HUES48 (cell line): ENCODE results near the gene OASL.

Experiments used
- H3K27ac ChIP-seq: one replicate; pipeline ENCODE4 v1.7.0; 2013; ENCODE audit warnings: low read depth, low read length, inconsistent platforms
- H3K27me3 ChIP-seq: 2 replicates; pipeline ENCODE4 v1.6.1; 2013; ENCODE audit warnings: mild to moderate bottlenecking, low read length; ENCODE audit not compliant: control insufficient read depth, insufficient read depth
- H3K36me3 ChIP-seq: 2 replicates; pipeline ENCODE4 v1.6.1; 2013; ENCODE audit warnings: low read length; ENCODE audit not compliant: control insufficient read depth, insufficient read depth
- H3K4me1 ChIP-seq: 2 replicates; pipeline ENCODE4 v1.6.1; 2013; ENCODE audit warnings: mild to moderate bottlenecking, low read length; ENCODE audit not compliant: control insufficient read depth, insufficient read depth
- H3K4me3 ChIP-seq: 2 replicates; pipeline ENCODE4 v1.5.1; 2013; ENCODE audit warnings: mild to moderate bottlenecking, low read depth, low read length
- H3K9ac ChIP-seq: 2 replicates; pipeline ENCODE4 v1.6.1; 2013; ENCODE audit warnings: mild to moderate bottlenecking, low read depth, low read length, moderate library complexity
- H3K9me3 ChIP-seq: 2 replicates; pipeline ENCODE4 v1.6.1; 2013; ENCODE audit warnings: low read length; ENCODE audit not compliant: control insufficient read depth, insufficient read depth

OASL gene

GRCh38 chr12:120998435-120998834, 40.6 kb downstream of the OASL start:
- H3K36me3 ChIP-seq: peaks cover 20% of the 10 kb centered on the region
- H3K9me3 ChIP-seq: no peaks in the 10 kb centered on the region
- no peak overlapping the region for H3K27ac ChIP-seq
- H3K9ac ChIP-seq: no peak overlapping the region
- no peak overlapping the region for H3K4me3 ChIP-seq
- H3K27me3 ChIP-seq: no peaks in the 10 kb centered on the region
- H3K4me1 ChIP-seq: 0 out of 2 replicates have a peak, but pooled peaks cover 3% of the 10 kb centered on the region

- H3K27ac ChIP-seq: no peak overlapping the region
- no peaks in the 10 kb centered on the region for H3K27me3 ChIP-seq
- 0 out of 2 replicates have a peak, but pooled peaks cover 3% of the 10 kb centered on the region for H3K4me1 ChIP-seq
- no peak overlapping the region for H3K9ac ChIP-seq
- H3K36me3 ChIP-seq: peaks cover 10% of the 10 kb centered on the region
- H3K9me3 ChIP-seq: no peaks in the 10 kb centered on the region
- no peak overlapping the region for H3K4me3 ChIP-seq
These were observed 41.6 kb downstream of the OASL start for GRCh38 chr12:120997448-120997847.

GRCh38 chr12:120996133-120996746, 42.8 kb downstream of the OASL start:
- no peak overlapping the region for H3K9ac ChIP-seq
- H3K9me3 ChIP-seq: no peaks in the 10 kb centered on the region

GRCh38 chr12:120994589-120995337, 44.3 kb downstream of the OASL start:
- Histone ChIP-seq H3K27ac (no peak overlapping the region), H3K9me3 (no peaks in the 10 kb centered on the region), H3K4me1 (0 out of 2 replicates have a peak, but pooled peaks cover 3% of the 10 kb centered on the region), H3K9ac (no peak overlapping the region), H3K27me3 (no peaks in the 10 kb centered on the region), H3K36me3 (no peaks in the 10 kb centered on the region), H3K4me3 (no peak overlapping the region)

More at GRCh38 chr12:120996133-120996746, 42.8 kb downstream of the OASL start:
- Histone ChIP-seq H3K27ac (no peak overlapping the region), H3K27me3 (no peaks in the 10 kb centered on the region), H3K4me1 (0 out of 2 replicates have a peak, but pooled peaks cover 3% of the 10 kb centered on the region), H3K36me3 (no peaks in the 10 kb centered on the region), H3K4me3 (no peak overlapping the region)

- no peaks in the 10 kb centered on the region for H3K36me3 ChIP-seq
- H3K9me3 ChIP-seq: no peaks in the 10 kb centered on the region
- H3K4me1 ChIP-seq: no peaks in the 10 kb centered on the region
- H3K27me3 ChIP-seq: no peaks in the 10 kb centered on the region
- H3K4me3 ChIP-seq: no peak overlapping the region
- H3K9ac ChIP-seq: no peak overlapping the region
- H3K27ac ChIP-seq: no peak overlapping the region
These were observed 45.0 kb downstream of the OASL start for GRCh38 chr12:120994059-120994458.

GRCh38 chr12:120993496-120993895, 45.5 kb downstream of the OASL start:
- Histone ChIP-seq H3K4me1 (no peaks in the 10 kb centered on the region), H3K36me3 (no peaks in the 10 kb centered on the region), H3K9ac (no peak overlapping the region), H3K4me3 (no peak overlapping the region), H3K27ac (no peak overlapping the region), H3K27me3 (no peaks in the 10 kb centered on the region), H3K9me3 (no peaks in the 10 kb centered on the region)

- Histone ChIP-seq H3K27ac (no peak overlapping the region), H3K4me1 (no peaks in the 10 kb centered on the region), H3K27me3 (no peaks in the 10 kb centered on the region), H3K9ac (no peak overlapping the region), H3K4me3 (no peak overlapping the region), H3K36me3 (no peaks in the 10 kb centered on the region), H3K9me3 (no peaks in the 10 kb centered on the region)
These were observed 46.1 kb downstream of the OASL start for GRCh38 chr12:120992989-120993388.

GRCh38 chr12:120991965-120992364, 47.1 kb downstream of the OASL start:
- Histone ChIP-seq H3K4me3 (no peak overlapping the region), H3K36me3 (no peaks in the 10 kb centered on the region), H3K9ac (no peak overlapping the region), H3K27me3 (no peaks in the 10 kb centered on the region), H3K9me3 (no peaks in the 10 kb centered on the region), H3K4me1 (no peaks in the 10 kb centered on the region), H3K27ac (no peak overlapping the region)

GRCh38 chr12:120990487-120991055, 48.5 kb downstream of the OASL start:
- no peak overlapping the region for H3K4me3 ChIP-seq
- H3K9me3 ChIP-seq: no peaks in the 10 kb centered on the region
- H3K9ac ChIP-seq: no peak overlapping the region
- no peak overlapping the region for H3K27ac ChIP-seq
- no peaks in the 10 kb centered on the region for H3K36me3 ChIP-seq
- H3K4me1 ChIP-seq: no peaks in the 10 kb centered on the region
- H3K27me3 ChIP-seq: no peaks in the 10 kb centered on the region

GRCh38 chr12:120989687-120990086, 49.4 kb downstream of the OASL start:
- H3K9ac ChIP-seq: no peak overlapping the region
- H3K4me3 ChIP-seq: no peak overlapping the region
- H3K27me3 ChIP-seq: no peaks in the 10 kb centered on the region
- H3K27ac ChIP-seq: no peak overlapping the region
- no peaks in the 10 kb centered on the region for H3K9me3 ChIP-seq
- no peaks in the 10 kb centered on the region for H3K4me1 ChIP-seq
- H3K36me3 ChIP-seq: no peaks in the 10 kb centered on the region

- Histone ChIP-seq H3K9ac (no peak overlapping the region), H3K27me3 (no peaks in the 10 kb centered on the region), H3K9me3 (no peaks in the 10 kb centered on the region), H3K27ac (no peak overlapping the region), H3K36me3 (no peaks in the 10 kb centered on the region), H3K4me1 (no peaks in the 10 kb centered on the region), H3K4me3 (no peak overlapping the region)
These were observed 50.4 kb downstream of the OASL start for GRCh38 chr12:120988658-120989057.
